Activated B cell treated with CpG ODN at 0.5 μM for 24 hours (primary cell): ENCODE measurements around the gene BLOC1S3. TPM values are rescaled to one million over a fixed set of nuclear protein-coding genes. Genes with fewer than 3 reads are reported as not detected.

Source experiments
- ATAC-seq: fragments of 200-7000 bp; cut with Tn5 transposase; one replicate; pipeline ENCODE4 v1.10.0; 2021; ENCODE audit warnings: low read depth, mild to moderate bottlenecking, moderate library complexity
- CTCF ChIA-PET: fragments of 350-600 bp; sonication (Branson Sonifier 250); formaldehyde crosslinking; loops from one replicate; lab custom pipeline; 2021; ENCODE audit warnings: antibody characterized with exemption; lab: Charles Lee
- POLR2A ChIA-PET: fragments of 350-600 bp; sonication (Branson Sonifier 250); formaldehyde crosslinking; loops from one replicate; lab custom pipeline; 2021; ENCODE audit warnings: antibody characterized with exemption; lab: Charles Lee
- DNase-seq: peaks from one replicate; pipeline ENCODE4 v3.0.0; 2022
- H3K27ac Mint-ChIP-seq: one replicate; pipeline ENCODE4 v1.8.0; 2020; ENCODE audit warnings: mixed read lengths
- H3K27me3 Mint-ChIP-seq: one replicate; pipeline ENCODE4 v1.8.0; 2021; ENCODE audit warnings: mixed read lengths
- H3K36me3 Mint-ChIP-seq: one replicate; pipeline ENCODE4 v1.8.0; 2021; ENCODE audit warnings: low read depth, mixed read lengths
- H3K4me1 Mint-ChIP-seq: one replicate; pipeline ENCODE4 v1.8.0; 2021; ENCODE audit warnings: mixed read lengths
- H3K4me3 Mint-ChIP-seq: one replicate; pipeline ENCODE4 v1.8.0; 2020; ENCODE audit warnings: mild to moderate bottlenecking, mixed read lengths
- H3K9me3 Mint-ChIP-seq: one replicate; pipeline ENCODE4 v1.8.0; 2020; ENCODE audit warnings: mixed read lengths
- CTCF ChIP-seq: fragments of 200-600 bp; IDR thresholded peaks from one replicate; pipeline ENCODE4 v1.8.0; 2022; ENCODE audit warnings: antibody characterized with exemption, mild to moderate bottlenecking
- intact Hi-C: fragments of 100-400 bp; cut with micrococcal nuclease; formaldehyde crosslinking; loops from one replicate; pipeline ENCODE4 v1.15.1; 2024
- total RNA-seq: library from RNA; stranded (reverse); gene quantifications from 2 replicates; pipeline ENCODE4 v1.2.3, GENCODE V29; 2022

BLOC1S3 gene
- total RNA-seq, 1 donor from 2014 or later = 16.5 TPM

- Mint-ChIP-seq H3K27me3 (no peaks in the 10 kb centered on the region), H3K4me3 (no peak overlapping the region), H3K27ac (no peak overlapping the region), H3K4me1 (no peaks in the 10 kb centered on the region), H3K36me3 (peaks cover 2% of the 10 kb centered on the region), H3K9me3 (peaks cover 2% of the 10 kb centered on the region)
- intact Hi-C loops = no loop called here
- CTCF ChIA-PET = no interaction called here
- POLR2A ChIA-PET = no interaction called here
- ATAC-seq = no peak
- no peak for TF ChIP-seq CTCF
- DNase-seq = no peak
Measured at GRCh38 chr19:45202637-45203036, 24.1 kb downstream of the BLOC1S3 start.

GRCh38 chr19:45205810-45206209 is 27.2 kb downstream of the BLOC1S3 start:
- POLR2A ChIA-PET = no interaction called here
- H3K9me3 Mint-ChIP-seq = peaks cover 2% of the 10 kb centered on the region
- no peak overlapping the region for H3K4me3 Mint-ChIP-seq
- DNase-seq = no peak
- no peaks in the 10 kb centered on the region for H3K27me3 Mint-ChIP-seq
- TF ChIP-seq CTCF = no peak
- no peaks in the 10 kb centered on the region for H3K4me1 Mint-ChIP-seq
- no peak for ATAC-seq
- peaks cover 2% of the 10 kb centered on the region for H3K36me3 Mint-ChIP-seq
- H3K27ac Mint-ChIP-seq = no peak overlapping the region
- intact Hi-C loops = no loop called here
- CTCF ChIA-PET = no interaction called here

DNA sequence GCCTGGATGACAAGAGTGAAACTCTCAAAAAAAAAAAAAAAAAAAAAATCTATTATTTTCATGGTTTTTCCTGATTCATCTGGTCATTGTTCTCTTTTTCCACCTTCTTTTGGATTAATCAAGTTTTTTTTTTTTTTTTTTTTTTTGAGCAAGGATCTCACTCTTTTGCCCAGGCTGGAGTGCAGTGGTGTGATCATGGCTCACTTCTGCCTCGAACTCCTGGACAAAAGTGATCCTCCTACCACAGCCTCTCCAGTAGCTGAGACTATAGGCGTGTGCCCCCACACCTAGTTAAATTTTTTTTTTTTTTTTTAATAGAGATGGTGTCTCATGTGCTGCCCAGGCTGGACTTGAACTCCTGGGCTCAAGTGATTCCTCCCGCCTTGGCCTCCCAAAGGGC is 27.7 kb downstream of the BLOC1S3 start:
- Mint-ChIP-seq H3K36me3 (peaks cover 2% of the 10 kb centered on the region), H3K4me1 (no peaks in the 10 kb centered on the region), H3K9me3 (peaks cover 2% of the 10 kb centered on the region), H3K27ac (no peak overlapping the region), H3K27me3 (no peaks in the 10 kb centered on the region), H3K4me3 (no peak overlapping the region)
- CTCF ChIA-PET = no interaction called here
- DNase-seq (no peak), ATAC-seq (no peak)
- intact Hi-C loops = no loop called here
- POLR2A ChIA-PET = no interaction called here
- TF ChIP-seq CTCF = no peak

GRCh38 chr19:45211751-45212381 is 33.3 kb downstream of the BLOC1S3 start:
- intact Hi-C loops = no loop called here
- H3K9me3 Mint-ChIP-seq = no peaks in the 10 kb centered on the region

DNA sequence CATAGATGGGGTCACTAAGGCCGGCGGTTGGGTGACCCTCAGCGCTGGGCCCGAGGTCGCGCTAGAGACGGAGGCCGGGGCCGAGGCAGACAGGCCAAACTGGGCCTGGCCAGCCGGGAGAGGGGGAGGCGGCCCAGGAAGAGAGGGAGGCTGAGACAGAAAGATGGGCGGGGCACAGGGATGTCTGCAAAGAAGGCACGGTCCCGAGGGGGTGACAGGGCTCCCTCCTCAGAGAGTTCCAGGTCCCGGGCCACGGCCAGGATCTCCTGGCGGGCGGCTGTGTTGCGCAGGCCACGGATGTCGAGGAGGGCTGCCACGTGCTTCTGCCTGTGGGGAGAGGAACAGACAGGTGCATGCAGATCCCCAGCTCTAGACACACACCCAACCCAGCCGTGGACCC is 34.4 kb downstream of the BLOC1S3 start:
- H3K4me1 Mint-ChIP-seq = no peaks in the 10 kb centered on the region

More at GRCh38 chr19:45211751-45212381, 33.3 kb downstream of the BLOC1S3 start:
- no peak for TF ChIP-seq CTCF
- peaks cover 26% of the 10 kb centered on the region for H3K27me3 Mint-ChIP-seq
- no peak for DNase-seq
- no peaks in the 10 kb centered on the region for H3K4me1 Mint-ChIP-seq
- ChIA-PET POLR2A (no interaction called here), CTCF (no interaction called here)
- H3K4me3 Mint-ChIP-seq = no peak overlapping the region
- no peak for ATAC-seq
- no peaks in the 10 kb centered on the region for H3K36me3 Mint-ChIP-seq
- no peak overlapping the region for H3K27ac Mint-ChIP-seq

More for the DNA sequence above, 34.4 kb downstream of the BLOC1S3 start:
- H3K4me3 Mint-ChIP-seq = no peak overlapping the region
- ChIA-PET POLR2A (no interaction called here), CTCF (no interaction called here)
- intact Hi-C loops = no loop called here
- TF ChIP-seq CTCF = no peak
- H3K36me3 Mint-ChIP-seq = no peaks in the 10 kb centered on the region
- DNase-seq (no peak), ATAC-seq (no peak)
- H3K9me3 Mint-ChIP-seq = no peaks in the 10 kb centered on the region
- peaks cover 30% of the 10 kb centered on the region for H3K27me3 Mint-ChIP-seq
- H3K27ac Mint-ChIP-seq = no peak overlapping the region
